Measurements from ENCODE around the gene USHBP1. TPM values are rescaled to one million over a fixed set of nuclear protein-coding genes. Genes with fewer than 3 reads are reported as not detected.
"Not testable (repeated sequence)": the region's sequence is repeated elsewhere in the genome, so short reads cannot be mapped to it uniquely, and the experiment has no call there.

The USHBP1 gene
- total RNA-seq, 1 experiment from 2014 or later, result not detected

- Histone ChIP-seq H3K4me1 (replicated peaks) (peaks cover 16% of the 10 kb centered on the region), H3K27ac (no peak overlapping the region), H3K36me3 (no peaks in the 10 kb centered on the region), H3K27me3 (replicated peaks) (peaks cover 13% of the 10 kb centered on the region), H3K9me3 (replicated peaks) (no peaks in the 10 kb centered on the region), H3K4me3 (no peak overlapping the region)
- no peak for DNase-seq (ENCODE audit: low read depth in 1 of 2, low spot score in 2 of 2)
These were observed 21.7 kb upstream of the USHBP1 start for GRCh38 chr19:17286263-17286662.

DNA sequence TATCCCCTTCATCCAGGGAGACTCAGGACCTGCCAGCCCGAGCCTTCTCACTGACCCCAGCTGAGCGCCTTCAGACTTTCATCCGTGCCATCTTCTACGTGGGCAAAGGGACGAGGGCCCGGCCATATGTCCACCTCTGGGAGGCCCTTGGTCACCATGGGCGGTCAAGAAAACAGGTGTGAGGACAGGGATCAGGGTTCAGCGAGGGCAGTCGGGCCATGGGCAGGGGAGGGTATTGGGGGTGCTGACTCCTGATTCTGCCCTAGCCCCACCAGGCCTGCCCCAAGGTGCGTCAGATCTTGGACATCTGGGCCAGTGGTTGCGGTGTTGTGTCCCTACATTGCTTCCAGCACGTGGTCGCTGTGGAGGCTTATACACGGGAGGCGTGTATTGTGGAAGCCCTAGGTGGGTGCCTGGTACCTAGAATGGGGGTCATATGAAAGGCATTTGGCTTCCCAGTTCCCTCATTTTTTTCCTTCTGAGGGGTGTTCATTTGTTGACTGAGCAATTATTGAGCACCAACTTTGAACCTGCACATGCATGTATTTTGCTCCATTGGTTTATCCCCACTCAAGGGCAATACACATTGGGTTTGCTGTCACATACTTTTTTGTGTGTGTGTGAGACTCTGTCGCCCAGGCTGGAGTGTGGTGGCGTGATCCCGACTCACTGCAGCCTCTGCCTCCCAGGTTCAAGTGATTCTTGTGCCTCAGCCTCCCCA is 21.0 kb upstream of the USHBP1 start:
- no peak overlapping the region for H3K27ac ChIP-seq
- H3K9me3 ChIP-seq (replicated peaks), result no peaks in the 10 kb centered on the region
- peaks cover 14% of the 10 kb centered on the region for H3K27me3 ChIP-seq (replicated peaks)
- no peak for DNase-seq (ENCODE audit: low read depth in 1 of 2, low spot score in 2 of 2)
- peaks cover 16% of the 10 kb centered on the region for H3K4me1 ChIP-seq (replicated peaks)
- H3K4me3 ChIP-seq, result no peak overlapping the region
- no peaks in the 10 kb centered on the region for H3K36me3 ChIP-seq

- Histone ChIP-seq H3K27ac (no peak overlapping the region), H3K4me3 (no peak overlapping the region), H3K4me1 (replicated peaks) (peaks cover 16% of the 10 kb centered on the region), H3K27me3 (replicated peaks) (peaks cover 14% of the 10 kb centered on the region), H3K9me3 (replicated peaks) (no peaks in the 10 kb centered on the region), H3K36me3 (peaks cover 4% of the 10 kb centered on the region; the same call in 1 of the 2 replicates)
- no peak for DNase-seq (ENCODE audit: low read depth in 1 of 2, low spot score in 2 of 2)
These were observed 19.0 kb upstream of the USHBP1 start for GRCh38 chr19:17283504-17283996.

- peaks cover 9% of the 10 kb centered on the region for H3K36me3 ChIP-seq
- H3K4me3 ChIP-seq, result no peak overlapping the region
- no peak overlapping the region for H3K27ac ChIP-seq
- H3K9me3 ChIP-seq (replicated peaks), result no peaks in the 10 kb centered on the region
- peaks cover 14% of the 10 kb centered on the region for H3K27me3 ChIP-seq (replicated peaks)
- DNase-seq (ENCODE audit: low read depth in 1 of 2, low spot score in 2 of 2), result peak; percentile 81 to 88
- peaks cover 16% of the 10 kb centered on the region for H3K4me1 ChIP-seq (replicated peaks)
These were observed 18.1 kb upstream of the USHBP1 start for GRCh38 chr19:17282488-17283125.

DNA sequence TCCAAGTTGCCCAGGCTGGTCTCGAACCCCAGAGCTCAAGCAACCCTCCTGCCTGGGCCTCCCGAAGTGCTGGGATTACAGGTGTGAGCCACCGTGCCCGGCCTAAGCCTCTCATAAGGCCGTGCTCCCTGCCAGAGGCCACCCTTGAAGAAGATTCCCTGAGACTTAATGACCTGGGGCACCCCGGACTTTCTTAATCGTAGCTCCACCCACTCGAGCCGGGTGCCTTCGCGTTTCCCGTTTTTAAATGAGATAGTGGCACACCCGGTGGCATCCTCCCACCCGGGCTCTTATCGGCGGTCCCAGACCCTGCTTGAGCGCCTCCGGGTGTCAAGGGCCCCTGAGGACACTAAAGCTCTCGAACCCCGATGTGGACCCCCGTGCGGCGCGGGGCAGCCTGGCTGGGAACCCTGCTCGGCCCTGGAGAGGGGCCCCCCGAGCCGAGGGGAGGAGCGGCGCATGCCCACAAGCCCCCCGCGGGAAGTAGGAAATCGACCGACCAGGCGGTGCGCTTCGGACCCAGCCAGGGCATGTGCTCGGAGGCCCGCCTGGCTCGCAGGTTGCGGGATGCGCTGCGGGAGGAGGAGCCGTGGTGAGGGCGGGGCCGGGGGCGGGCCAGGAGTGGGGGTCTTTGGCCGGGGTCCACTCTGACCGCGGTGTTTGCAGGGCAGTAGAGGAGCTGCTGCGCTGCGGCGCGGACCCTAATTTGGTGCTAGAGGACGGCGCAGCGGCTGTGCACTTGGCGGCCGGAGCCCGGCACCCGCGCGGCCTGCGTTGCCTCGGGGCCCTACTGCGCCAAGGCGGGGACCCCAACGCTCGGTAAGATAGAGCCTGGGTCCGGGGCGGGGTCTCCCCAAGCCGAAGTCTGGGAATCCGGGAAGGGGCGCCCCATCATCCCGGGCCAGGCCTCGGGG is 17.1 kb upstream of the USHBP1 start, which contains the start of gene ANKLE1:
Gene ANKLE1 (plus strand): TSS at position 511 of the 914 bp plus-strand sequence. CDS start 20 bp downstream, at position 531.
- Histone ChIP-seq H3K9me3 (replicated peaks) (no peaks in the 10 kb centered on the region), H3K36me3 (peaks cover 15% of the 10 kb centered on the region), H3K27ac (no peak within 1 kb of the TSS), H3K4me1 (replicated peaks) (peaks cover 16% of the 10 kb centered on the region), H3K27me3 (replicated peaks) (peaks cover 14% of the 10 kb centered on the region), H3K4me3 (0 out of 2 replicates have a peak within 1 kb of the TSS, but pooled peaks have one; percentile 6)
- no peak for DNase-seq (ENCODE audit: low read depth in 1 of 2, low spot score in 2 of 2)

DNA sequence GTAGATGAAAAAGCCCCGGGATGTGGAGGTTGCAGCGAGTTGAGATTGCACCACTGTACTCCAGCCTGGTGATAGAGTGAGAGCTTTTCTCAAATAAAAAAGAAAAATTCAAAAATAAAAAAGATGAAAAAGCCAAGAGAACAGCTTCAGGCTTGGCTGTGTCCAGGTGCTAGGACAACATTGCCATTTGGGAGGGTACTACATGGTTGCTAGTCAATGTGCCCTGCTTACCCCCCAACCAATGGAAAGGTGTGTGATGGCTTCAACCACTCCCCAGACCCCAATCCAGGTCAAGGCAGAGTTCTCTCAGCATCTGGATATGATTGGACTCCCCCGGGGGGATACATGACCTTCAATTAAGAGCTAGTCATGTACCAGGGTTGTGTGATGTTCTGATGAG is 14.9 kb upstream of the USHBP1 start:
- DNase-seq (ENCODE audit: low read depth in 1 of 2, low spot score in 2 of 2), result no peak
- H3K4me3 ChIP-seq, result no peak overlapping the region
- H3K36me3 ChIP-seq, result peaks cover 37% of the 10 kb centered on the region
- peaks cover 16% of the 10 kb centered on the region for H3K4me1 ChIP-seq (replicated peaks)
- peaks cover 14% of the 10 kb centered on the region for H3K27me3 ChIP-seq (replicated peaks)
- no peak overlapping the region for H3K27ac ChIP-seq
- H3K9me3 ChIP-seq (replicated peaks), result no peaks in the 10 kb centered on the region

DNA sequence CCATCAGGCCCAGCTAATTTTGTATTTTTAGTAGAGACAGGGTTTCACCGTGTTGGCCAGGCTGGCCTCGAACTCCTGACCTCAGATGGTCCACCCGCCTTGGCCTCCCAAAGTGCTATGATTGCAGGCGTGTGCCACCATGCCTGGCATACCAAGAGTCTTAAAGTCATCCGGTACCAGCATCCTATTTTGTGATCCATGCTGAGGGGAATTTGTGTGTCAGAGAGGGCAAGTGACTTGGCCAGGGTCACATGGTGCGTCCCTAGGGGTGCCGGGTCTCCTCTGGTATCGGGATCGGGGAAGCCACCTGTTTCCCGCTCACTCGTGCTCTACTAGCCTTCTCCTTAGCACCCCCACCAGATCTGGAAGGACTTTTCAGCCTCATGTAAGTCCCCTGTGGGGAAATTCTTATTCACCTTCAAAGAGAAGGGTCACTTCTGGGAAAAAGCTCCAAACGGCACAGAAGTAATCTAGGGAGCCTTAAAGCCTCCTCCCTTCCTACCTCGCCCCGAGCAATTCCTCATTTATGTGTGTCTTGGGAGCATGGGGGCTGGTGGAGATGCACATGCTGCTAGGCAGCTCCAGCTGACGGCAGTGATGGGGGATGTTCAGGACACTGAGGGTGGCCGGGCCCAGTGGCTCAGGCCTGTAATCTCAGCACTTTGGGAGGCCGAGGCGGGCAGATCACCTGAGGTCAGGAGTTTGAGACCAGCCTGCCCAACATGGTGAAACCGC is 11.1 kb upstream of the USHBP1 start:
- Histone ChIP-seq H3K36me3 (peaks cover 71% of the 10 kb centered on the region), H3K4me1 (replicated peaks) (no peaks in the 10 kb centered on the region), H3K27me3 (replicated peaks) (no peaks in the 10 kb centered on the region), H3K4me3 (no peak overlapping the region), H3K9me3 (replicated peaks) (no peaks in the 10 kb centered on the region), H3K27ac (no peak overlapping the region)
- DNase-seq (ENCODE audit: low read depth in 1 of 2, low spot score in 2 of 2), result no peak

- not testable (repeated sequence) for H3K27ac ChIP-seq; H3K4me3 ChIP-seq; H3K27me3 ChIP-seq (replicated peaks); H3K9me3 ChIP-seq (replicated peaks); DNase-seq (ENCODE audit: low read depth in 1 of 2, low spot score in 2 of 2); H3K4me1 ChIP-seq (replicated peaks)
- H3K36me3 ChIP-seq, result peaks cover 78% of the 10 kb centered on the region
These were observed 10.3 kb upstream of the USHBP1 start for GRCh38 chr19:17274892-17275291.

DNA sequence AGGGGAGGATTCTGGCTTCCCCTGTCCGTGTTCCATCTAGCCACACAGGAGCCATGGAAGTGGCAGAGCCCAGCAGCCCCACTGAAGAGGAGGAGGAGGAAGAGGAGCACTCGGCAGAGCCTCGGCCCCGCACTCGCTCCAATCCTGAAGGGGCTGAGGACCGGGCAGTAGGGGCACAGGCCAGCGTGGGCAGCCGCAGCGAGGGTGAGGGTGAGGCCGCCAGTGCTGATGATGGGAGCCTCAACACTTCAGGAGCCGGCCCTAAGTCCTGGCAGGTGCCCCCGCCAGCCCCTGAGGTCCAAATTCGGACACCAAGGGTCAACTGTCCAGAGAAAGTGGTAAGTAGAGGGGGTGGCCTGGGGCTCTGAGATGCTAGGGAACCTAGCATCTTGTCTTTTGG is 4.2 kb upstream of the USHBP1 start:
- Histone ChIP-seq H3K27ac (no peak overlapping the region), H3K9me3 (replicated peaks) (no peaks in the 10 kb centered on the region), H3K4me3 (no peak overlapping the region), H3K4me1 (replicated peaks) (peaks cover 5% of the 10 kb centered on the region), H3K27me3 (replicated peaks) (no peaks in the 10 kb centered on the region), H3K36me3 (peaks cover 47% of the 10 kb centered on the region)
- no peak for DNase-seq (ENCODE audit: low read depth in 1 of 2, low spot score in 2 of 2)

DNA sequence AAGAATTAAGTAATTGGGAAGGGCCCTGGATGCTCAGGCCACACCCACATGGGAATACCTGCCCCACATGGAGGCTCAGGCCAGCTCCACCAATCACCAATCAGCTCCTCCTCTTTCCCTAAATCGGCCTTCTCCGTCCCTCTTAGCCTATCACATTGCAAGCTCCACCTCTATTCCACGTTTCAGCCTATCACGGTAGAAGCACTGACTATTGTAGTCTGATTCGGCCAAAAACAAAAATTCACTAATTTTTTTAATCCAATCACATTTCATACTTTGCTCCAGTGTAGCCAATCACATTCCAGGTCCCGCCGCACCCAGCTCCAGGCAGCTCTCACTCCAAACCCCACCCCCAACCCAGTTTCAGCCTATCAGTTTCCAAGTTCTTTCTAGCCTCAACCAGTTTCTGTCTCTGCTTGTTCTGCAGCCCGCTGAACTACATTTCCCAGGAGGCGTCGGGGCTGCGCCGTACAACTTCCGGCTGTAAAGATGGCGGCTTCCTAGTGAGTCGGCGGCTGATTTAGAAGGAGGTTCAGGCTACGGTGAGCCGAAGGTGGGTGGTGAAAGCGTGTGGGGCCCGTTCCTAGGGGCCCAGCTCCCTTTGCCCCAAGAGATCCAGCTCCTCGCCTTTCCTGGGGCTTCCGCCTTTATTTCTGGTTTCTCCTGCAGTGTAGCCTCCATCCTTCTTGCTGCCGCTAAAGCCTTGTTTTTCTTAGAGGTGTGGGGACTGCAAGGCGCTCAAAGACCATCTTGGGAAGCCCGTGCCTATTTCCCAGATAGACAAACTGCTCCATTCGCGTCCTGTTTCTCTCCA is 2.6 kb upstream of the USHBP1 start, which contains the start of gene BABAM1:
Gene BABAM1 (plus strand): TSS at position 469 of the 814 bp plus-strand sequence. CDS start 1,364 bp downstream, outside the sequence.
- Histone ChIP-seq H3K9me3 (replicated peaks) (no peaks in the 10 kb centered on the region), H3K4me1 (replicated peaks) (peaks cover 5% of the 10 kb centered on the region)
- DNase-seq (ENCODE audit: low read depth in 1 of 2, low spot score in 2 of 2), result peak; percentile 98 to 99

DNA sequence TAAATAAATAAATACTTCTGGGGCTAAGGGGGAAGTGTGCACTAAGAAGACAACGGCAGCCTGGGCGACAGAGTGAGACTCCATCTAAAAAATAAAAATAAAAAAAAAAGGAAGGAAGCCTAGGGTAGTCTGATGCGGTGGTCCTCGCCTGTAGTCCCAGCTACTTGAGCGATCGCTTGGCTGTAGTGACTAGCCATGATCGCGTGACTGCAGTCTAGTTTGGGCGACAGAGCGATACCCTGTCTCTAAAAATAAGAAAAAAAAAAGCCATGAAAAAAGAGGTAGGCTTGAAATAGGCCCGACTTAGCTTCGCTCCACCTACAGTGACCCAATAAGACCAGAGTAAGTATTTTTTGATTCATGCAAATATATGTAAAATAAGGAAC is 2.0 kb upstream of the USHBP1 start:
- H3K36me3 ChIP-seq, result peaks cover 27% of the 10 kb centered on the region
- no peaks in the 10 kb centered on the region for H3K27me3 ChIP-seq (replicated peaks)
- no peak for DNase-seq (ENCODE audit: low read depth in 1 of 2, low spot score in 2 of 2)
- no peak overlapping the region for H3K27ac ChIP-seq
- H3K9me3 ChIP-seq (replicated peaks), result no peaks in the 10 kb centered on the region
- no peak overlapping the region for H3K4me3 ChIP-seq
- peaks cover 5% of the 10 kb centered on the region for H3K4me1 ChIP-seq (replicated peaks)

More for the DNA sequence above, 2.6 kb upstream of the USHBP1 start, which contains the start of gene BABAM1:
- H3K27ac ChIP-seq, result peak within 1 kb of the TSS; percentile 37
- peaks cover 33% of the 10 kb centered on the region for H3K36me3 ChIP-seq
- no peaks in the 10 kb centered on the region for H3K27me3 ChIP-seq (replicated peaks)
- peak within 1 kb of the TSS; percentile 66 for H3K4me3 ChIP-seq

GRCh38 chr19:17266026-17266425 is 1.5 kb upstream of the USHBP1 start:
- no peak for DNase-seq (ENCODE audit: low read depth in 1 of 2, low spot score in 2 of 2)
- Histone ChIP-seq H3K27me3 (replicated peaks) (no peaks in the 10 kb centered on the region), H3K9me3 (replicated peaks) (no peaks in the 10 kb centered on the region), H3K4me1 (replicated peaks) (peaks cover 5% of the 10 kb centered on the region), H3K36me3 (peaks cover 22% of the 10 kb centered on the region), H3K27ac (no peak overlapping the region), H3K4me3 (no peak overlapping the region)

All from SJSA1 (cell line).